GM19240 (cell line): ENCODE measurements around the gene TMPRSS12.
"Not testable (repeated sequence)": the region's sequence is repeated elsewhere in the genome, so short reads cannot be mapped to it uniquely, and the experiment has no call there.

Experiments used
- DNase-seq: peaks from one replicate; pipeline ENCODE4 v3.0.0; 2011; ENCODE audit warnings: low spot score; ENCODE audit not compliant: insufficient read length

The TMPRSS12 gene

DNA sequence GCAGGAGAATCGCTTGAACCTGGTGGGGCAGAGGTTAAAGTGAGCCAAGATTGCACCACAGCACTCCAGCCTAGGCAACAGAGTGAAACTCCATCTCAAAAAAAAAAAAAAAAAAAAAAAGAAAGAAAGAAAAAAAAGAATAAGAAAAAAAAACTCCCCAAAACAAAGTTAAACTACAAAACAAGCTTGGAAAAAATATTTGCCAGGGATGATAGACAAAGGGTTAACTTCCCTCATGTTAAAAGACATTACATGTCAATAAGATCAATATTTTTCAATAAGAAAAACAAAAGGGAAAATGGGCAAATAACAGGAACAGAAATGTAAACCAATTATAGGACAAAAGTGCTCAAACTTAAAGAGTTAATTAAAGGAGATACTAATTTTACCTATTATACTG lies 83.2 kb downstream of the TMPRSS12 start:
- no peak for DNase-seq

DNA sequence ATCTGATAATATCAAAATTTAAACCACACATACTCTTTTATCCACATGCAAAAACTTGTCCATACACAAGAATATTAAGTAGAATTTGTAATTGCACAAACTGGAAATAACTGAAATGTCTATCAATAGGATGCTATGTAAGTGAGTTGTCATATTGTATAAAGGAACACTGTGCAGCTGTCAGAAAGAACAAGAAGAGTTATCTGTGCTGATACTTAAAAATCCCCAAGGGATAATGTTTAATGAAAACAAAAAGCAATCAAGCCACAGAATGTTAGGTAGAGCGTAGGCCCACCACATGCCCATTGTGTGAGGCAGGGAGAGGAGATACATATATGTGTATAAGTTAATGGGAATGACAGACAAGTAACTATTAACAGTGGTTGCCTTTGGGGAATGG lies 83.7 kb downstream of the TMPRSS12 start:
- no peak for DNase-seq

DNA sequence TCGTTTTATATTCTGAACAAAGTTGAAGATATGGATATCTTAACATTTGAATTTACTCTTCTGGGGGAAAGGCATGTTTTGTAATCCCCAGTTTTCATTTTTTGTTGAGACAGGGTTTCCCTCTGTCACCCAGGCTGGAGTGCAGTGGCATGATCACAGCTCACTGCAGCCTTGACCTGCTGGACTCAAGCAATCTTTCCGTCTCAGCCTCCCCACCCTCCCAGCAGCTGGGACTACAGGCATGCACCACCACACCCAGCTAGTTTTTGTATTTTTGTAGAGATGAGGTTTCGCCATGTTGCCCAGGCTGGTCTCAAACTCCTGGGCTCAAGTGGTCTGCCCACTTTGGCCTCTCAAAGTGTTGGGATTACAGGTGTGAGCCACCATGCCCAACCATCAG lies 84.2 kb downstream of the TMPRSS12 start:
- DNase-seq = not testable (repeated sequence)

DNA sequence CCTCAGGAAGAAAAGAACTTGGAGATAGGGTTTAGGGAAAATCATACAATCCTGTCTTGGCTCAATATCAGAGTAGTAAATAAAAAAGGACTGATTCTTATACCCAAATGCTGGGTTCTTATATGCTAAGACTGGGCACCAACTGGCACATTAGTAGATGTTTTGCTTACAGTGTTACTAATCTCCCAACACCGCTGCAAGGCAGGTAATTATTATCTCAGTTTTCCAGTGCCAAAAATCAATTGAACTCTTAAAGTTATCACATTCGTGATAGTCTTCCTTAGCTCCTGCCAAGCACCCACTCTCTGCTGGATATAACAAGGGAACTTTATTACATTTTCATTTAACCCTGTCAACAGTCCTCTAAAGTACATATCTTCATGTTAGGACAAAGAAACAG lies 84.6 kb downstream of the TMPRSS12 start:
- no peak for DNase-seq

DNA sequence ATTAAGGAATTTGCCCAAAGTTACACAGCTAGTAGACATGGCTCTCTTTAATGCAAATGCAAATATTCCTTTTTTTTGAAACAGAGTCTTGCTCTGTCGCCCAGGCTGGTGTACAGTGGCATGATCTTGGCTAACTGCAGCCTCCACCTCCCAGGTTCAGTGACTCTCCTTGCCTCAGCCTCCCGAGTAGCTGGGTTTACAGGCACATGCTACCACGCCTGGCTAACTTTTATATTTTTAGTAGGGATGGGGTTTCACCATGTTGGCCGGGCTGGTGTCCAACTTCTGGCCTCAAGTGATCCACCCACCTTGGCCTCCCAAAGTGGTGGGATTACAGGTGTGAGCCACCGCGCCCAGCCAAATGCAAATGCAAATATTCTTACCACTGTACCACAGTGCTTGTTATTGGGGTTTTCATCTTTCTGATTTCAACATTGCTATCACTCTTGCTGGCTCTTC lies 85.1 kb downstream of the TMPRSS12 start:
- DNase-seq = no peak

DNA sequence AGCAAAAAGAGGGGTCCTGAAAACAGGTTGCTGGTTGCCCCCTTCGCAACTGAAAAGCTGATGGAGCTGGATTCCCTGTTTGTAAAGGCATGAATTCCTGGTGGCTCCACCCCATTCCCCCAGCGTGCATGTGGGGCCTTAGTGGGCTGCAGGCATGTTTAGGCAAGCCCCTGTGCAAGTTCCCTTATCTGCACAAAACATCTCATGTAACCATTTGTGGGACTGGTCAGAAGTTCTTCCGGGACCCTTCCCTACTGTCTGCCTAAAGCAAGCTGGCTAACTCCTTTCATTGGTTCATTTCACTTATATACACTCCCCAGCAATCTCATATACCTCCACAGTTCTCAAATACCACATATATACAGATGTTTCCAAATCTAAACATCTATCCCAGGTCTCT lies 85.7 kb downstream of the TMPRSS12 start:
- DNase-seq = no peak

DNA sequence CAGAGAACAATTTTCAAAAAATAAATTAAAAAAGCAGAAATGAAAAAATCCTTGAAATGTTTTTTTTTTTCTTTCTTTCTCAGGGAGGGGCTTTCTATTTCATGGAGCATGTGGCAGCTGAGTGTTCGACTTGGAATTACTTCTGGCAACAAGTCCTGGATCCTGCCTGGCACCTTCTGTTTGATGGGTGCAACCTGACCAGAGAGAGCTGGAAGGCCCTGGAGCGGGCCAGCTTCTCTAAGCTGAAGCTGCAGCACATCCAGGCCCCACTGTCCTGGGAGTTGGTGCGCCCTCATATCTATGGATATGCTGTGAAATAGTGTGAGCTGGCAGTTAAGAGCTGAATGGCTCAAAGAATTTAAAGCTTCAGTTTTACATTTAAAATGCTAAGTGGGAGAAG lies 87.1 kb downstream of the TMPRSS12 start:
- DNase-seq = no peak

DNA sequence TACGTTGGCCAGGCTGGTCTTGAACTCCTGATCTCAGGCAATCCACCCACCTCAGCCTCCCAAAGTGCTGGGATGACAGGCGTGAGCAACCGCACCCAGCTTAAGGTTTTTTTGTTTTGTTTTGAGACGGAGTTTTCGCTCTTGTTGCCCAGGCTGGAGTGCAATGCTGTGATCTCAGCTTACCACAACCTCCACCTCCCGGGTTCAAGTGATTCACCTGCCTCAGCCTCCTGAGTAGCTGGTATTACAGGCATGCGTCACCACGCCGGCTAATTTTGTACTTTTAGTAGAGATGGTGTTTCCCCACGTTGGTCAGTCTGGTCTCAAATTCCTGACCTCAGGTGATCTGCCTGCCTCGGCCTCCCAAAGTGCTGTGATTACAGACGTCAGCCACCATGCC lies 87.8 kb downstream of the TMPRSS12 start:
- DNase-seq = not testable (repeated sequence)

DNA sequence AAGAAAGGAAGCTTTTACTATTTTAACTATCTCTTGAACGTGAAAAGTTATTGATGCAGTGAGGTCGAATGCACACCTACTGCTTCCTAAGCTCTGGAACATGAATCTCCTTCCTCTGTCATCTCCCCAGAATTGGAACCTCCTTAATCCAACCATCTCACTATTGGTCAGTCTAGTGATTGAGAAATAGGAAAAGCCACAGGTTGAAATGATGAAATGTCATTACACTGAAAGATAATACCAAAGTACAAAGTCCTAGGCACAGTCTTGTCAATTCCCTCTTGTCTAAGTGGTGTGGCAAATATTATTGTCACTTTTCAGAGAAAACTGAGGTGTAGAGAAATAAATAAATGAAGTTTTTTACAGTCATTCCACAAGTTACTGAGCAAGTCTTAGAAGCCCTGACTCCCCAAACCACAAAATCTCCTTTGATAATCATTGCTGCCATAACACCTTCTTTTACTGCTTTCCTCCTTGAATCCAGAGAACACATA lies 90.1 kb downstream of the TMPRSS12 start:
- DNase-seq = no peak

DNA sequence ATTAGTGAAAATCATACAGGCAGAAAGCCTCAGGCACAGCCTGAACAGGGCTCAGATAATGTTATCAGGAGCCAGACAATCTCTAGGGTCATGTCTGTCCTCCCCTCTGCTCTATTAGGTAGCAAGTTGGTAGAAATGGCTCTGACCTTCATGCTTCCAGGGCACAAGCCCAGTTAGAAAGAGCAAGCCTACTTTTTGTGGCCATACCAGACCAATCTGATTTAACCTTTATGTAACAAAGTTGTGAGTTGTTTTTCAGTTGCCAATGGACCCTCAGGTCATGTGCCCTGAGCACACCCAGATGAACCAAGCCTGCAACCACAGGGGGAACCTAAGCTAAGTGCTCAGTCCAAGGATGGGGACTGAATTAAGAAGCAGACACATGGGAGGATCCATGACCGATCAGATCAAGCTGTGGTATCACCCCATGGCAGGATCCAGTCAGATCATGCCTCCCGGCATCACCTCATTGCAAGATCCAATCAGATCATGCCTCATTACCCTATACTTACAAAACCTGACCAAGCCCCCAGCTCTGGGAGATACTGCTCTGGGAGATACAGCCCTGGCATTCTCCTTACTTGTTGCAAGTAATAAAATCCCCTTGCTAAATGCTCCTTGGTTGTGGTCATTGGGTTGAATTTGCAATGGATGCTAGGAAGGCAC lies 90.9 kb downstream of the TMPRSS12 start:
- no peak for DNase-seq

DNA sequence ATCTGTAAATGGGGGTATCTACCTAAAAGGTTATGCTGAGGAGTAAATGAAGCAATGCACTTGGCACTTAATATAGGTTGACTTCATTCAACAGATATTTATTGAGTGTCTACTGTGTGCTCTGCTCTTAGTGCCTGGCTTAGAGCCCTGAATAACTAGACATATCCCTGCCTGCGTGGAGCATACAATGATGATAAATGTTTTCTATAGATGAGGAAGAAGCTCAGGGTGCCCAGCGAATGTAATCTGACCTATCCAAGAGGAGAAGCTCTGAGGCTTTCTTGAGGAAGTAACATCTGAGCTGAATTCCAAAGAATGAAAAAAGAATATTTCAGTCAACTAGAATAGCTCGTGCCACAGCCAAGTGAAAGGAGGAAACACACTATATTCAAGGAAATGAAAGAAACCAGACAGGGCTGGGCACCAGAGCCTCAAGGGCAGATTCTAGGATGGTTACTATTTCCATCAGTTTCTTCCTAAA lies 91.7 kb downstream of the TMPRSS12 start:
- DNase-seq = no peak

DNA sequence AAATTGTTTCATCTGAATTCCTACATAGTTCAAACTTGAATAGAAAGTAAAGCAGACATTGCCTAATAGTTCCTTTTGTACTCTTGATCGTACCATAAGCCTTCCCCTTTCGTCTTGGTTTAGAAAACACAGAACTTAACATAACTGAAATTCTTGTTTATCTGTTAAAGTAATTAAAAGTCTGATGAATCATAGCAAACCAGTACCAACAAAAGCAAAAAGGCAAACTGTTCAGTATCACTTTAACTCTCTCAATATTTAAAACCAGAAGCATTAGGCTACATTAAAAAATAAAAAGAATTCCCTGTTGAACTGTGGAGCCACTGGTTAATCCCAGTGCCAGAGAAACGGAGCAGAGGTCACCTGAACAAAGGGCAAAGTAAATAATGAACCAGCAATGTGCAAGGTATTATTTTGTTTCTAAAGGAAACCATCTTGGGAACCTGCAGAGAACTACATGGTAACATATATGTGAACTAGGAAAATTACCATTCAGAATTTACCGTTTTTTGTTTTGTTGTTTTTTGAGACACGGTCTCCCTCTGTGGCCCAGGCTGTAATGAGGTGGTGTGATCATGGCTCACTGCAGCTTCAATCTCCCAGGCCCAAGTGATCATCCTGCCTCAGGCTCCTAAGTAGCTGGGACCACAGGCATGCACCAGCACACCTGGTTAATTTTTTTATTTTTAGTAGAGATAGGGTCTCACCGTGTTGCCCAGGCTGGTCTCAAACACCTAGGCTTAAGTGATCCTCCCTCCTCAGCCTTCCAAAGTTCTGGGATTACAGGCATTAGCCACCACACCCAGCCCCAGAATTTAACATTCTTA lies 92.5 kb downstream of the TMPRSS12 start:
- no peak for DNase-seq

DNA sequence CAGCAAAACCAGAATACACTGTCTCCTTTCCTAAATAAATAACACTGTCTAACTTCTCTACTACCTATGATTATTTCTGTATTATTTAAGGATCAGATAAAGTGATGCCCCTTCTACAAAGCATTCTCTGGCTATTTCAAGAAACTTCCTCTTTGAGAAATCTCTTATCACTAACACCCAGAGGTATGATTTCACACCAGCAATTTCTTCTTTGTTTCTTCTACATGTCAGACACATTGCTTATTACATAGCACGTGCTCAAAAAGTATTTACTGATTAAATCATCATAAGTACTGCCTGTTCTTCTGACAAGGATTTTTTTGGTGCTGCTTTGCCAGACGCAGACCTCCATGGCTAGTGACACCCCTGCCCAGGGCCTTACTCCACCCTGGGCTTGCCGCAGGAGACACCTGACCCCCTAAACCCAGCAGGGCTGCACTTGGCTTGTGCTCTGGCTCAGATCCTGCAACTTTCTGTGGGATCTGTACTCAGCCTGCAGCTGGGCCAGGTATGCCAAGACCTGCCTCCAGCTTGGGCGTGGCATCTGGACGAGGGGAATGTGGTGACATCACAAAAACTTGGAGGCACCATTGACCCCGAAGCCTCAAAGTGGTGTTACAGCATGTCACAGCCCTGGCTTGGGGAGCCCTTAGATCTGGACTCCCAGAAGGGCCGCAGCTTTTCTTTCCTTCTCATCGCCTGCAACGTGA lies 94.2 kb downstream of the TMPRSS12 start:
- no peak for DNase-seq
